GM12864 (cell line): ENCODE measurements around the gene SSH3.

Experiments
- DNase-seq: peaks from one replicate; pipeline ENCODE4 v3.0.0-alpha.2; 2011; ENCODE audit warnings: low read depth
- H3K4me3 ChIP-seq: 2 replicates; pipeline ENCODE4 v1.5.1; 2011; ENCODE audit warnings: mild to moderate bottlenecking, low read depth, low read length, control low read depth
- TF ChIP-seq, protein P1 (sequence below): IDR thresholded peaks from 2 replicates; pipeline ENCODE4 v1.5.1; 2011; ENCODE audit warnings: low read depth, mild to moderate bottlenecking, moderate library complexity, low read length, control low read depth, inconsistent platforms; ENCODE audit errors: missing control alignments

Gene SSH3

DNA sequence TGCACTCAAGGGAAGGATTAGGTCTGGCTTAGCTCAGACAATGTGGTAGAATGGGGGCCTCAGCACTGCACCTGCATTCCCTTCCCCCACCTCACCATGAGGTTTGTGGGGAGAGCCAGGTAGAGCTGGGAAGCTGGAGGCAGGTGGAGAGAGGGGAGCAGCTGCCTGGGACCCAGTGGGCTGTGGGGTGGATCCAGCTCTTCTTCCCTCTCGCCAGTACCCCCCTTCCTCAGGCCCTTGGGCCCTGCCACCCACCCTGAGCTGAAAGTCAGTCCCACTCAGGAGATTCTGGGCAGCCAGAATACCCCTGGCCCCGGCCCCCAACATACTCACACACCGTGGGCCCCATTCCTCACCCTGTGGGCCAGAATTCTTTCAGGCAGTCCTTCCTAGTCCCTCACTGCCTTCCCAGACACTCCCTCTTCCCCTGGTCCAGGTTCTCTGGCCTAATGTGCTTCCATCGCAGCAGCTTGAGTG, 53.1 kb downstream of the SSH3 start:
- DNase-seq = no peak
- TF ChIP-seq, protein P1, sequence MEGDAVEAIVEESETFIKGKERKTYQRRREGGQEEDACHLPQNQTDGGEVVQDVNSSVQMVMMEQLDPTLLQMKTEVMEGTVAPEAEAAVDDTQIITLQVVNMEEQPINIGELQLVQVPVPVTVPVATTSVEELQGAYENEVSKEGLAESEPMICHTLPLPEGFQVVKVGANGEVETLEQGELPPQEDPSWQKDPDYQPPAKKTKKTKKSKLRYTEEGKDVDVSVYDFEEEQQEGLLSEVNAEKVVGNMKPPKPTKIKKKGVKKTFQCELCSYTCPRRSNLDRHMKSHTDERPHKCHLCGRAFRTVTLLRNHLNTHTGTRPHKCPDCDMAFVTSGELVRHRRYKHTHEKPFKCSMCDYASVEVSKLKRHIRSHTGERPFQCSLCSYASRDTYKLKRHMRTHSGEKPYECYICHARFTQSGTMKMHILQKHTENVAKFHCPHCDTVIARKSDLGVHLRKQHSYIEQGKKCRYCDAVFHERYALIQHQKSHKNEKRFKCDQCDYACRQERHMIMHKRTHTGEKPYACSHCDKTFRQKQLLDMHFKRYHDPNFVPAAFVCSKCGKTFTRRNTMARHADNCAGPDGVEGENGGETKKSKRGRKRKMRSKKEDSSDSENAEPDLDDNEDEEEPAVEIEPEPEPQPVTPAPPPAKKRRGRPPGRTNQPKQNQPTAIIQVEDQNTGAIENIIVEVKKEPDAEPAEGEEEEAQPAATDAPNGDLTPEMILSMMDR = no peak
- H3K4me3 ChIP-seq = peak overlapping the region; percentile 0; the same call in 1 of the 2 replicates

DNA sequence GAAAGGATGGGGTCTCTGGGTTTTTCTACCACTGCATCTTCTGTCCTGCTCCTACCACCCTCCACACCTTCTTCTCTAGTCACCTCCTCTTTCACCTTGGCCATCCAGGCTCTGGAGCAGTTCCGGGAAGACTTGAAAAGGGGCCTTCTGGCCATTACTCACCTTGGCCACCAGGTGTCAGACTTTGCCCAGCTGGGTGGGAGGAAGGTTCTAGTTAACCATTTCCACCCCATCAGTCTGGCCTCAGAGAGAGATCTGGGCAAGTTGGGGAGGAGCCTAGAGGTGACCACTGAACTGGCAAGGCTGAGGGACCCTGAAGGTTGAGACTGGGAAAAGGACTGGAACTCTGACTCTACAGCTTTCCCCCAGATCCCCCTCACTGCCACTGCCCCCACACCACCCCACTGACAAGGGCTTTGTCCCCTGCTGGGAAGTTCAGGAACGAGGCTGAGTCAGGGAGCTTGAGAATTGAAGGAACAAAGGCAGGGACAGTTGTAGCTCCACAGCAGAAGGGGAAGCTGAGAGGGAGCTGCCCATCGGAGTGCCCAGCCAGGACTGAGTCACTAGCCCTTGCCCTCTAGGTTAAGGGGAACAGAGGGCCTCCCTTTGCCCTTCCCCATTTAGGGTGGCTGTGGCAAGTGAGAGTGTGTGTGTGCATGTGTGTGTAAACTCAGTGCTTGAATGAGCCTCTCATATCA, 53.7 kb downstream of the SSH3 start:
- peak overlapping the region; percentile 0; the same call in 1 of the 2 replicates for H3K4me3 ChIP-seq
- TF ChIP-seq, protein P1 = peak; percentile 94
- no peak for DNase-seq

DNA sequence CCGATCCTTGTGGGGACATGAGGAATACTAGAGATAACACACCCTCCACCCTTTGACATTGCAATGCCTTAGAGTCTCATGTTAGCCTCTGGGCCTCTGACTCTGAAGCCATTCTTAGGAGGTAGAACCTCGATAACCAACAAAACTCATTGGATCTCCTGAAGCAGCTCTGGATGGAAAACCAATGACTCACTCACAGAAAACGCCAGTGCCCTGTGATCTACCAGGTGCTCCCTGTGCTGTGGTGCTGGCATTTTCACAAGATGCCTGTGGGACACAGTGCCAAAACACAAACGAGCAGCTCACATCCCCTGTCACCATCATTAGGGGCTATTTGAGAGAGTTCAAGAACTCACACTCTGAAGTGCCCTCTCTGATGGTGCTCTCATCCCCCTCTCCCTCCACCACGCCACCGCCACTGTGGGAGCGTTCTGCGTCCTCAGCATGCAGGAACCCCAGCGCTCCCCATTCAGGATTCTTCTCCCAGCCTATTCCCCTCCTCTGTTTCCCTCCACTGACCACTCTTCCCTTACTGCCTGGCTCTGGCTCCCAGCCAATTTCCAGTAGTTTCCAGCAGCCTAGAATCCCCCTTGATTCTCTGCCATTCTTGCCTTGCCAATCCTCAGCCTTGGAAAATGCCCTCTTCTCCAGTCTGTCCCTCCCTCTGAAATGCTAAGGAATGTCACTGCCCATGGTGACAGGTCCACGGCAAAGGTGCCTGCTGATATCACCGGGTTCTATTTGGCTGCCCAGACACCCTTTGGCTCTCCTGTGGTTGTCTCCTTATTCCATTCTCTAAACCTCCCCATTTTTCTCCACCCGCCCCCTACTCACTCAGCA, 54.7 kb downstream of the SSH3 start:
- no peak overlapping the region for H3K4me3 ChIP-seq
- DNase-seq = no peak
- TF ChIP-seq, protein P1 = no peak
